GM08714 (cell line): ENCODE measurements around the gene ZNF496.
"Not testable (repeated sequence)": the region's sequence is repeated elsewhere in the genome, so short reads cannot be mapped to it uniquely, and the experiment has no call there.

Experiments
- H3K4me3 ChIP-seq: fragments of 200-500 bp; sonication (Bioruptor generic); 2 replicates; pipeline ENCODE4 v1.5.1; 2014; ENCODE audit warnings: mild to moderate bottlenecking, low read length, inconsistent platforms
- ZNF274 ChIP-seq: IDR thresholded peaks from 2 replicates; pipeline ENCODE4 v1.6.1; 2012; ENCODE audit warnings: mild to moderate bottlenecking, low read depth, low read length

The ZNF496 gene

GRCh38 chr1:247331525-247332214, at the start of gene ZNF496:
Gene ZNF496 (minus strand): TSS chr1:247331867. CDS start chr1:247329578, 2,289 bp downstream.
- H3K4me3 ChIP-seq, result peak within 1 kb of the TSS; percentile 90
- no peak for TF ChIP-seq ZNF274

GRCh38 chr1:247378334-247379073, 46.8 kb upstream of the ZNF496 start:
- no peak for TF ChIP-seq ZNF274
- no peak overlapping the region for H3K4me3 ChIP-seq

GRCh38 chr1:247377656-247378055, 46.0 kb upstream of the ZNF496 start:
- H3K4me3 ChIP-seq, result not testable (repeated sequence)

- TF ChIP-seq ZNF274, result no peak
- no peak overlapping the region for H3K4me3 ChIP-seq
Measured at GRCh38 chr1:247376659-247377058, 45.0 kb upstream of the ZNF496 start.

- no peak for TF ChIP-seq ZNF274
- no peak overlapping the region for H3K4me3 ChIP-seq
Measured at GRCh38 chr1:247375747-247376146, 44.1 kb upstream of the ZNF496 start.

- not testable (repeated sequence) for H3K4me3 ChIP-seq
Measured at GRCh38 chr1:247374651-247375334, 43.1 kb upstream of the ZNF496 start.

- no peak overlapping the region for H3K4me3 ChIP-seq
- no peak for TF ChIP-seq ZNF274
Measured at GRCh38 chr1:247373721-247374141, 42.1 kb upstream of the ZNF496 start.

- no peak overlapping the region for H3K4me3 ChIP-seq
- TF ChIP-seq ZNF274, result no peak
Measured at GRCh38 chr1:247371801-247372259, 40.2 kb upstream of the ZNF496 start.

- H3K4me3 ChIP-seq, result no peak overlapping the region
- no peak for TF ChIP-seq ZNF274
Measured at GRCh38 chr1:247370786-247371732, 39.4 kb upstream of the ZNF496 start.

- TF ChIP-seq ZNF274, result no peak
- no peak overlapping the region for H3K4me3 ChIP-seq
Measured at GRCh38 chr1:247368490-247369145, 37.0 kb upstream of the ZNF496 start.

- no peak for TF ChIP-seq ZNF274
- H3K4me3 ChIP-seq, result no peak overlapping the region
Measured at GRCh38 chr1:247367786-247368422, 36.2 kb upstream of the ZNF496 start.

GRCh38 chr1:247366926-247367645, 35.4 kb upstream of the ZNF496 start:
- TF ChIP-seq ZNF274, result no peak
- H3K4me3 ChIP-seq, result no peak overlapping the region

- H3K4me3 ChIP-seq, result not testable (repeated sequence)
Measured at GRCh38 chr1:247366345-247366744, 34.7 kb upstream of the ZNF496 start.
